Colonic mucosa (tissue), 4 donors: Measurements from ENCODE around the gene MFSD6. TPM values are rescaled to one million over a fixed set of nuclear protein-coding genes. Genes with fewer than 3 reads are reported as not detected.

Experiments
- DNase-seq: peaks from one replicate; pipeline ENCODE4 v3.0.0-alpha.2; 2020
- H3K27ac ChIP-seq: fragments of 200-600 bp; one replicate; pipeline ENCODE4 v1.8.0; 2021
- H3K27me3 ChIP-seq: fragments of 200-600 bp; one replicate; pipeline ENCODE4 v1.8.0; 2021
- H3K36me3 ChIP-seq: fragments of 200-600 bp; one replicate; pipeline ENCODE4 v1.8.0; 2021
- H3K4me1 ChIP-seq: fragments of 200-600 bp; one replicate; pipeline ENCODE4 v1.8.0; 2021; ENCODE audit warnings: mild to moderate bottlenecking
- H3K4me3 ChIP-seq: fragments of 200-600 bp; one replicate; pipeline ENCODE4 v1.8.0; 2021
- H3K9ac ChIP-seq, 2 donors: one replicate each; pipeline ENCODE4 v1.7.0; 2013; ENCODE audit warnings: control low read depth in 2 of 2, low read depth in 2 of 2, low read length in 2 of 2
- H3K9me3 ChIP-seq: fragments of 200-600 bp; one replicate; pipeline ENCODE4 v1.8.0; 2021
- intact Hi-C: fragments of 100-400 bp; cut with DNase I; formaldehyde crosslinking; loops from one replicate; pipeline ENCODE4 v1.14.1; 2022
- total RNA-seq, 2 donors: library from RNA; stranded (reverse); fragmentation: NEBNext Ultra II Directional in 1 of 2; extraction: Animal tissue kit (Norgen Biotek cat#: 25700) in 1 of 2; gene quantifications; one replicate each; pipeline ENCODE4 v1.2.1, GENCODE V29; 2021
- TF ChIP-seq, protein P1 (sequence below): fragments of 200-600 bp; IDR thresholded peaks from one replicate; pipeline ENCODE4 v1.8.0; 2022; ENCODE audit warnings: antibody characterized with exemption, mild to moderate bottlenecking
- donor health status: healthy.
- donor health status: DM: no; HTN: no; CAD: no.
- donor health status: DM: no; HTN: no; CAD: no.

MFSD6 gene
- total RNA-seq, 2 donors from 2014 or later, result 60.9 to 83.3 TPM

DNA sequence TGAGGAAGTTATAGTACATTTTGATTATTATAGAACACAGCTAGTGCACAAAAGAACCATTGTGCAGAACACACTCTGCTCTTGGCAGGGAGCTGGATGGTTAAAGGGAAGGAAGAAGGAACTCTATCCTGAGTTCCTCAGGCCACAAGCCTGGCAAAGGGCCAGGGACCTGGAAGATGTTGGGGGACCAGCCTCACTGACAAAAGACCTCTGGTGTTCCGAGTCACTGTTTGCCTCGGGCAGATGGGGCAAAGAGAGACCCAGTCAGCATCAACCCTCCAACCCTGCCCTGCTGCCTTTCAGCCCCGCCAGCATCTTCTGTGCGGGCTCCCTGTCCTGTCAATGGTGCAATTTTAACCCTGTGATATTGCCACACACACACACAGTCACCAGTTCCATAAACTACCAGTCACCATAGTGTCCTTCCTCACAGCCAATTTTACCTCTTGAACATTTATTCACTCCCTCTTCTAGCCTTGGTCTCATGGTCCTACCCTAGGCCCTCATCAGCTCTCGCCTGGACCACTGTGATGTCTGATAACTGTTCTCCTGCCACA lies 104.5 kb downstream of the MFSD6 start:
- Histone ChIP-seq H3K27ac (no peak overlapping the region), H3K4me1 (peaks cover 3% of the 10 kb centered on the region), H3K9ac (no peak overlapping the region), H3K4me3 (no peak overlapping the region), H3K9me3 (no peaks in the 10 kb centered on the region), H3K36me3 (no peaks in the 10 kb centered on the region), H3K27me3 (no peaks in the 10 kb centered on the region)
- TF ChIP-seq, protein P1, sequence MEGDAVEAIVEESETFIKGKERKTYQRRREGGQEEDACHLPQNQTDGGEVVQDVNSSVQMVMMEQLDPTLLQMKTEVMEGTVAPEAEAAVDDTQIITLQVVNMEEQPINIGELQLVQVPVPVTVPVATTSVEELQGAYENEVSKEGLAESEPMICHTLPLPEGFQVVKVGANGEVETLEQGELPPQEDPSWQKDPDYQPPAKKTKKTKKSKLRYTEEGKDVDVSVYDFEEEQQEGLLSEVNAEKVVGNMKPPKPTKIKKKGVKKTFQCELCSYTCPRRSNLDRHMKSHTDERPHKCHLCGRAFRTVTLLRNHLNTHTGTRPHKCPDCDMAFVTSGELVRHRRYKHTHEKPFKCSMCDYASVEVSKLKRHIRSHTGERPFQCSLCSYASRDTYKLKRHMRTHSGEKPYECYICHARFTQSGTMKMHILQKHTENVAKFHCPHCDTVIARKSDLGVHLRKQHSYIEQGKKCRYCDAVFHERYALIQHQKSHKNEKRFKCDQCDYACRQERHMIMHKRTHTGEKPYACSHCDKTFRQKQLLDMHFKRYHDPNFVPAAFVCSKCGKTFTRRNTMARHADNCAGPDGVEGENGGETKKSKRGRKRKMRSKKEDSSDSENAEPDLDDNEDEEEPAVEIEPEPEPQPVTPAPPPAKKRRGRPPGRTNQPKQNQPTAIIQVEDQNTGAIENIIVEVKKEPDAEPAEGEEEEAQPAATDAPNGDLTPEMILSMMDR, result no peak
- DNase-seq, result no peak
- intact Hi-C loops, result loop anchor here (5.0 kb wide), 1 partner anchor 130 kb away; no protein-coding TSS in a partner anchor

DNA sequence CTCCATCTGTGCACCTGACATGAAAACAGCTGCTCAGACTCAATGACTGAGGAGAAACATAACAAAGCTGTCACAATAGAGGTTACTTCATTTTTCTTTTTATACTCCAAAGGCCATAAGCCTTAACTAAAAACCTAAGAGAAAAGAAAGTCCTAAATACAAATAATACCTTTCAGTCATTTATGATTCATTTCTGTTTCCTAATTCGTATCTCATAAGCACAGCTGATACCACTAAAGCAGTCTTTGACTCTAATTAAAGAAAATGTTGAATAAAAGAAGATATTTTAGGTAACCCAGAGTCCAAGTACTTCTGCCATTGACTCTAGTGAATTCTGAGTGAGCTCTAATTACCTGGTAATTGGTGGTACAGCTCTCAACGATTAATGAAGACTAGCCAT lies 105.7 kb downstream of the MFSD6 start:
- Histone ChIP-seq H3K9ac (no peak overlapping the region), H3K36me3 (no peaks in the 10 kb centered on the region)

DNA sequence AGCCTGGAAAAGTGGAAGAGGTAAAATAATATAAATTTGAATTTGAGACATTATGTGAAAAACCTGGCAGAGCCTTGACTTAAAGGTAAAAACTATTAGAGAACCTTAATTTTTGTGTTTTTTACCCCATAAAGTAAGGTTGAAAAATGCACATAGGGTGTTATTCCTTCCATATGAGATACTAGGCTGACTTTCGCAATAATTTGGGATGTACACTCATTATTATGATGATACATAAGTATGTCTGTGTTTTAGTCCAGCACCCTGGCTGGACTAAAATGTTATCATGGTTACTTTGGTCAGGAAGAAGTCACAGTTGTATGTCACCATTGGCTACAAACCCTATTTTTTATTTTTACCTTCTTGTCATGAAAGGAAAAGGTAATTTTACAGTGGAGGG lies 106.5 kb downstream of the MFSD6 start:
- Histone ChIP-seq H3K36me3 (no peaks in the 10 kb centered on the region), H3K9me3 (no peaks in the 10 kb centered on the region), H3K4me1 (peaks cover 3% of the 10 kb centered on the region), H3K27ac (no peak overlapping the region), H3K4me3 (no peak overlapping the region), H3K9ac (no peak overlapping the region), H3K27me3 (no peaks in the 10 kb centered on the region)
- intact Hi-C loops, result loop anchor here (5.0 kb wide), 2 partner anchors 132 to 187 kb away; no protein-coding TSS in a partner anchor
- DNase-seq, result no peak
- TF ChIP-seq, protein P1, result no peak

More for the DNA sequence above, 105.7 kb downstream of the MFSD6 start:
- intact Hi-C loops, result loop anchor here (5.0 kb wide), 1 partner anchor 132 kb away; no protein-coding TSS in a partner anchor
- Histone ChIP-seq H3K27ac (no peak overlapping the region), H3K9me3 (no peaks in the 10 kb centered on the region), H3K4me1 (peaks cover 3% of the 10 kb centered on the region), H3K27me3 (no peaks in the 10 kb centered on the region), H3K4me3 (no peak overlapping the region)
- TF ChIP-seq, protein P1, result no peak
- no peak for DNase-seq

DNA sequence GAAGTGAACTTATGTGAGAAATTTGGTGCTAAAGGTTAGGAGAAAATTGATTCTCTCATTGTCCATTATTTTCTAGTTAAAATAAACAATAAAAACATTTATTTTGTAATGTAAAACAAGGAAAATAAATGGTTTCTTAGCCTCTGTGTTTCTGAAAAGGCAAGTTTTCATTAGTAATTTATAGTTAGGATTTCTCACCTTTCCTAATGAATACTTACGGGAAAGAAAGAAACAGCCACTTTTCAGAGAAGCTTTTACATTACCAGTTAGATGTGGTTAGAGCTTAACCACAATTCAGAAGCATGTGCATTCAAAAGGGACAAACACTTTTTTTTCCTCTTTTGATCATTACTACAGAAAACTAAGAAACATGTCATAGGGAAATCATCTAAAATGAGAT lies 107.5 kb downstream of the MFSD6 start:
- H3K4me1 ChIP-seq, result peaks cover 3% of the 10 kb centered on the region
- no peak overlapping the region for H3K9ac ChIP-seq
- no peak for DNase-seq
- intact Hi-C loops, result loop anchor here (5.0 kb wide), 1 partner anchor 188 kb away; no protein-coding TSS in a partner anchor
- H3K9me3 ChIP-seq, result no peaks in the 10 kb centered on the region
- H3K27ac ChIP-seq, result no peak overlapping the region
- H3K27me3 ChIP-seq, result no peaks in the 10 kb centered on the region
- H3K4me3 ChIP-seq, result no peak overlapping the region
- no peaks in the 10 kb centered on the region for H3K36me3 ChIP-seq
- TF ChIP-seq, protein P1, result no peak

- Histone ChIP-seq H3K27me3 (no peaks in the 10 kb centered on the region), H3K4me3 (no peak overlapping the region), H3K9ac (no peak overlapping the region), H3K27ac (no peak overlapping the region), H3K4me1 (no peaks in the 10 kb centered on the region), H3K9me3 (no peaks in the 10 kb centered on the region), H3K36me3 (no peaks in the 10 kb centered on the region)
- TF ChIP-seq, protein P1, result no peak
- intact Hi-C loops, result loop anchor here (5.0 kb wide), 1 partner anchor 190 kb away; no protein-coding TSS in a partner anchor
- DNase-seq, result no peak
These were observed 109.3 kb downstream of the MFSD6 start for GRCh38 chr2:190517468-190517867.
